HG03354 (cell line): ENCODE results near the gene FAM168A.
"Not testable (repeated sequence)": the region's sequence is repeated elsewhere in the genome, so short reads cannot be mapped to it uniquely, and the experiment has no call there.

Experiments used
- ATAC-seq: cut with Tn5 transposase; IDR thresholded peaks from one replicate; pipeline ENCODE4 v1.9.1; 2021; ENCODE audit warnings: mild to moderate bottlenecking; ENCODE audit not compliant: unreplicated experiment, poor library complexity, severe bottlenecking

The FAM168A gene

GRCh38 chr11:73597336-73597955 lies 466 bp downstream of the FAM168A start:
- no peak for ATAC-seq

DNA sequence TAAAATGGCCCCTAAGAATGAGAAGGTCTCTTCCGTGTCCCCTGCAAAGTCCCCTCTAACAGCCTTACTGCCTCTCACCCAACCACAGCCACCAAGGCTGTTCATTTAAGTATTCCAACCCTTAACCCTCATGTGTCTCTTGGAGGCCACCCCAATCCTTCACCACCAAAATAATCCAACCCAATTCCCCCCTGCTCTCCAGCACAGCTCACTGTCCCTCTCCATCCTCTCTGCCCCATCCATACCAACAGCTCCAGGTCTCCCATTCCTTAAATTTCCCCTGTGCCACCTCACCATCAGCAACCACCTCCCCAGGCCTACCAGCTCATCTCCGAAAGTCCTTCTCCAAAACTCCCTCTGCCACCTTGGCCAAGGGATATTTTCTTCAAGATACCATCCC lies 1.4 kb downstream of the FAM168A start:
- ATAC-seq: no peak

- ATAC-seq: no peak
Observed at GRCh38 chr11:73592640-73593039, 5.3 kb downstream of the FAM168A start.

DNA sequence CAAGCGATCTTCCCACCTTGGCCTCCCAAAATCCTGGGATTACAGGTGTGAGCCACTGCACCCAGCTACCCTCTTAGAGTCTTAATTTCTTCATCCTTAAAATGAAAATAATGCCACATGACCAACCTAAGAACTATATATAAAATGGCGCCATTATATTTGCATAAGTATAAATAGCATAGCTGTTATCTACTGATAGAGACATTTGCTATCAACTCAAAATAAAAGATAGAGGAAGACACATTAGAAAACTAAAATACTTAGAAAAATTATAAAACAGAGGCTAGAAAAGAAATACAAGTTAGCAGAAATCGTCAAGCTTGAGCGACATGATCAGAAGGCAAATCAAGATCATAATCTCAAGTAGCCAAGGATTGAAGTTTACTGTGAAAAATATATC lies 6.2 kb downstream of the FAM168A start:
- no peak for ATAC-seq

- ATAC-seq: no peak
Observed at GRCh38 chr11:73590991-73591390, 6.9 kb downstream of the FAM168A start.

GRCh38 chr11:73586791-73587190 lies 11.1 kb downstream of the FAM168A start:
- ATAC-seq: no peak

DNA sequence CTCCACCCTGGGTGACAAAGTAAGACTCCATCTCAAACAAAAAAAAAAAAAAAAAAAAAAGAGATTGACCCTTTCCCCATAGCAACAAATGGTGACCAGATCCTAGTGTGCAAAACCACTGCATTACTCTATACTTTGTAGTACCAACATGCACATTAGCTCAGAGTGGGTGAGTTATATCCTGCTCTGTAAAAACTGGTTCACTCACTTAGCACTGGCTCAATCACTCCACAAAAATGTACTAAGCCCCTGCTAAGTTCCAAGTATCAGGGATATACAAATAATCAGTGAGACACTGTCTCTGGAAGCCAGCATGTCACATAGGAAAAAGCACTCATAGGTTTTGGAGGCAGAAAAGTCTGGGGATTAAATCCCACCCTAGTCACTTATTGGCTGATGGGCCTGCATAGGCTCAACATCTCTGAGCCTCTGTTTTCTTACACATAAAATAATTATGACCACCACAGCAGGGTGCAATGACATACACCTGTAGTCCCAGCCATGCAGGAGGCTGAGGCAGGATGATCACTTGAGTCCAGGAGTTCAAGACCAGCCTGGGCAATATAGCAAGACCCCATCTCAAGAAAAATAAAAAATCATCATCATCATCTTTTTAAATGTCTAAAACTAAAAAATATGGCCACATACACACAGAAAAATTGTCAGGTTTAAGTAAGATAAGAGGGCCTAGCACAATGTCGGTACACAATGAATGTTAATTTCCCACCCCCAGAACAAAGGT lies 11.9 kb downstream of the FAM168A start:
- ATAC-seq: no peak

- ATAC-seq: no peak
Observed at GRCh38 chr11:73584831-73585230, 13.1 kb downstream of the FAM168A start.

- ATAC-seq: no peak
Observed at GRCh38 chr11:73582653-73583052, 15.3 kb downstream of the FAM168A start.

DNA sequence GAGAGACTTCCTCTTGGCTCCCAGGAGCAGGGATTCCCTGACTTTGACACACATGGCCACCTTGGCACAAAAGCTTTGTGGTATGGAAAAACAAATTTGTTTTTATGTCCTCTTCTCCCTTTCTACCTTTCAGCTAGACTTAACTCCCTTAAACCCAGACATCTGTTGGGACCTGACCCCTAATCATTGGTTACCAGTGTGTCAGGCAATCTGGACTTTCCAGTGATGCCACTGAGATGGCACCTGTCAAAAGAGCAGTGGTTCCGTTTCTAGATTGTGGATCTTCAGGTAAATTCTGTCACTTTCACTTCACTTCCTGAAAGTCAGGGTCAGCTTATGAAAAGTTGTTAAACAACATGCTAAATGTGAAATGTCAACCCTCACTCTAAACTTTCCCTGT lies 17.2 kb downstream of the FAM168A start:
- not testable (repeated sequence) for ATAC-seq

- ATAC-seq: no peak
Observed at GRCh38 chr11:73579641-73580434, 18.1 kb downstream of the FAM168A start.

GRCh38 chr11:73578592-73579185 lies 19.2 kb downstream of the FAM168A start:
- no peak for ATAC-seq

- ATAC-seq: no peak
Observed at GRCh38 chr11:73577496-73577917, 20.4 kb downstream of the FAM168A start.

GRCh38 chr11:73576185-73576614 lies 21.7 kb downstream of the FAM168A start:
- no peak for ATAC-seq

GRCh38 chr11:73571982-73572381 lies 25.9 kb downstream of the FAM168A start:
- not testable (repeated sequence) for ATAC-seq

DNA sequence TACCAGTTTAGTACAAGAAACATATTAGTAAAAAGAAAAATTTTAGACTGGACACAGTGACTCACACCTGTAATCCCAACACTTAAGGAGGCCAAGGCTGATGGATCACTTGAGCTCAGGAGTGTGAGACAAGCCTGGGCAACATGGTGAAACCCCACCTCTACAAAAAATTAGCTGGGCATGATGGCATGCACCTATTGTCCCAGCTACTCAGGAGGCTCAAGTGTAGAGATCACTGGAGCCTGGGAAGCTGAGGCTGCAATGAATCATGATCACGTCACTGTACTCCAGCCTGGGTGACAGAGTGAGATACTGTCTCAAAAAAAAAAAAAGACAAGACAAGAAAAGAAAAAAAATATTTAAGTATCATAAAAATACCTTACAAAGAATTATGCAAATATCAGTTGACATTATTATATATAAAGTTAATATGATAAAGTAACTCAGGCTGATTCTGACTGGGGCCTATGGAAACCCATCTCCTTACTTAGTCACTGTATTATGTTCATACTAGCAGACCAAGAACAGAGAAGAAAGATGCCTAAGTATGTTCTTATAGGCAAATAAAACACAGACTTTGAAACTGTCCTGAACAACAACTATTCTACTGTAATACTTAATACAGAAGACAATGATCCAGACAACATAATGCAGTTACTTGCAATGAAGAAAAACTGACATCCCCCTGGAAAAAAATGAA lies 27.3 kb downstream of the FAM168A start:
- no peak for ATAC-seq

GRCh38 chr11:73566977-73567755 lies 30.7 kb downstream of the FAM168A start:
- ATAC-seq: no peak

DNA sequence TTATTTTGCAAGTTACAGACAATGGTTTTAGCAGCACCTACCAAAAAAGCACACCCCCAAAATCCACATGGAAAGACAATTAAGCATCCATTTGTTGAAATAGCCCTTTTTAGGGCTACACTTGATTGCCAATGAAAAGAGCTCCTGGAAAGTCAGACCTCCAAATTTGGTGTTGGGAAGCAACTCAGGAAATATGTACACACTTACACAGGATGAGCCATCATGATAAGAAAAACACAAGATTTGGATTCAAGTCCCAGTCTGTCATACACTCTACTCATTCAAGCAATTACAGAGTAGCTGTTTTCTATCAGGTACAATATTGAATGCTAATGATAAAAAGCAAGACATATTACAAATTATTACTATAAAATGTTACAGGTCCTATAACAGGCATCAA lies 31.5 kb downstream of the FAM168A start:
- no peak for ATAC-seq

GRCh38 chr11:73565804-73566203 lies 32.1 kb downstream of the FAM168A start:
- ATAC-seq: no peak
